Kidney epithelial cell (primary cell): Measurements from ENCODE around the gene UNC5CL. TPM values are rescaled to one million over a fixed set of nuclear protein-coding genes. Genes with fewer than 3 reads are reported as not detected.

Experiments used
- DNase-seq: peaks from one replicate; pipeline ENCODE4 v3.0.0-alpha.2; 2010; ENCODE audit warnings: low read depth
- H3K27me3 ChIP-seq: 2 replicates; pipeline ENCODE4 v1.6.0; 2011; ENCODE audit warnings: low read length; ENCODE audit not compliant: control insufficient read depth, insufficient read depth
- H3K36me3 ChIP-seq: 2 replicates; pipeline ENCODE4 v1.5.1; 2011; ENCODE audit warnings: low read length; ENCODE audit not compliant: control insufficient read depth, insufficient read depth
- H3K4me3 ChIP-seq: 2 replicates; pipeline ENCODE4 v1.5.1; 2011; ENCODE audit warnings: low read depth, mild to moderate bottlenecking, control low read depth, low read length
- total RNA-seq: library from RNA; depleted of rRNA; stranded (reverse); fragments of >200 nt; gene quantifications from 2 replicates; pipeline ENCODE4 v1.2.3, GENCODE V29; 2015
- TF ChIP-seq, protein P1 (sequence below): IDR thresholded peaks from 2 replicates; pipeline ENCODE4 v1.5.1; 2011; ENCODE audit warnings: mild to moderate bottlenecking, moderate library complexity, low read length, control low read depth, inconsistent platforms; ENCODE audit not compliant: insufficient read depth, poor library complexity, severe bottlenecking

Gene UNC5CL
- total RNA-seq, 1 donor from 2014 or later = 1.1 TPM

DNA sequence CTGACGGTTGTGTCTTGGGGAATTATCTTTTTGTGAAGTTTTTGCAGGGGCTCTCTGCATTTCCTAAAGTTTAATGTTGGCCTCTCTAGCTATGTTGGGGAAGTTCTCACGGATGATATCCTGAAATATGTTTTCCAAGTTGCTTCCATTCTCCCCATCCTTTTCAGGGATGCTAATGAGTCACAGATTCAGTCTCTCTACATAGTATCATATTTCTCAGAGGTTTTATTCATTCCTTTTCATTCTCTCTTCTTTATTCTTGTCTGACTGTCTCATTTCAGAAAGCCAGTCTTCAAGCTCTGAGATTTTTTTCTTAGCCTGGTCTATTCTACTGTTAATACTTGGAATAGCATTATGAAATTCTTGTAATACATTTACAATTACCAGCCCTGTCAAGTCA, 61.3 kb downstream of the UNC5CL start:
- no peak for DNase-seq
- no peaks in the 10 kb centered on the region for H3K36me3 ChIP-seq
- TF ChIP-seq, protein P1, sequence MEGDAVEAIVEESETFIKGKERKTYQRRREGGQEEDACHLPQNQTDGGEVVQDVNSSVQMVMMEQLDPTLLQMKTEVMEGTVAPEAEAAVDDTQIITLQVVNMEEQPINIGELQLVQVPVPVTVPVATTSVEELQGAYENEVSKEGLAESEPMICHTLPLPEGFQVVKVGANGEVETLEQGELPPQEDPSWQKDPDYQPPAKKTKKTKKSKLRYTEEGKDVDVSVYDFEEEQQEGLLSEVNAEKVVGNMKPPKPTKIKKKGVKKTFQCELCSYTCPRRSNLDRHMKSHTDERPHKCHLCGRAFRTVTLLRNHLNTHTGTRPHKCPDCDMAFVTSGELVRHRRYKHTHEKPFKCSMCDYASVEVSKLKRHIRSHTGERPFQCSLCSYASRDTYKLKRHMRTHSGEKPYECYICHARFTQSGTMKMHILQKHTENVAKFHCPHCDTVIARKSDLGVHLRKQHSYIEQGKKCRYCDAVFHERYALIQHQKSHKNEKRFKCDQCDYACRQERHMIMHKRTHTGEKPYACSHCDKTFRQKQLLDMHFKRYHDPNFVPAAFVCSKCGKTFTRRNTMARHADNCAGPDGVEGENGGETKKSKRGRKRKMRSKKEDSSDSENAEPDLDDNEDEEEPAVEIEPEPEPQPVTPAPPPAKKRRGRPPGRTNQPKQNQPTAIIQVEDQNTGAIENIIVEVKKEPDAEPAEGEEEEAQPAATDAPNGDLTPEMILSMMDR = no peak
- no peak overlapping the region for H3K4me3 ChIP-seq
- no peaks in the 10 kb centered on the region for H3K27me3 ChIP-seq

DNA sequence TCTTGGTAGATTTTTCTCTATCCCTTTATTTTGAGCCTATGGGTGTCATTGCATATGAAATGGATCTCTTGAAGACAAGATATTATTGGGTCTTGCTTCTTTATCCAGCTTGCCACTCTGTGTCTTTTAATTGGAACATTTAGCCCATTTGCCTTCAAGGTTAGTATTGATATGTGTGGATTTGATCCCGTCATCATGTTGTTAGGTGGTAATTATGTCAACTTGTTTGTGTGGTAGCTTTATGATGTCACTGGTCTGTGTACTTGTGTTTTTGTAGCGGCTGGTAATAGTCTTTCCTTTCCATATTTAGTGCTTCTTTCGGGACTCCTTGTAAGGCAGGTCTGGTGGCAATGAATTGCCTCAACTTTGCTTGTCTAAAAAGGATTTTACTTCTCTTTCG, 61.9 kb downstream of the UNC5CL start:
- no peak overlapping the region for H3K4me3 ChIP-seq
- no peak for DNase-seq
- TF ChIP-seq, protein P1 = no peak
- no peaks in the 10 kb centered on the region for H3K36me3 ChIP-seq
- H3K27me3 ChIP-seq = no peaks in the 10 kb centered on the region

Other genes starting within 250 kb of the UNC5CL start
- not detected in 2 replicates for gene TSPO2, start 3.2 kb upstream of the UNC5CL start, total RNA-seq
- not detected in 2 replicates for gene APOBEC2, start 14.0 kb upstream of the UNC5CL start, total RNA-seq
- gene OARD1, start 33.1 kb upstream of the UNC5CL start, total RNA-seq = 16.1 and 19.4 TPM in 2 replicates
- gene NFYA, start 33.8 kb upstream of the UNC5CL start, total RNA-seq = 33.3 and 36.6 TPM in 2 replicates
- gene TREML1, start 115.1 kb upstream of the UNC5CL start, total RNA-seq = not detected in 2 replicates
- gene TREM2, start 123.9 kb upstream of the UNC5CL start, total RNA-seq = not detected in 2 replicates
- gene TREML2, start 161.9 kb upstream of the UNC5CL start, total RNA-seq = 0.38 and 0.75 TPM in 2 replicates
- not detected in 2 replicates for gene TREML4, start 189.1 kb upstream of the UNC5CL start, total RNA-seq
- 0.13 and 1.4 TPM in 2 replicates for gene TREM1, start 247.5 kb upstream of the UNC5CL start, total RNA-seq